IPS-20b (cell line): ENCODE results near the gene VIPAS39.
A peak's percentile ranks its signal among the peaks of the same experiment; 100 is the strongest.

Source experiments
- H3K27ac ChIP-seq: one replicate; pipeline ENCODE4 v1.5.1; 2013; ENCODE audit warnings: low read length
- H3K27me3 ChIP-seq: 2 replicates; pipeline ENCODE4 v1.6.1; 2013; ENCODE audit warnings: mild to moderate bottlenecking, low read length, inconsistent platforms; ENCODE audit not compliant: insufficient read depth
- H3K36me3 ChIP-seq: 2 replicates; pipeline ENCODE4 v1.6.1; 2013; ENCODE audit warnings: low read depth, mild to moderate bottlenecking, inconsistent platforms, low read length, moderate library complexity; ENCODE audit not compliant: insufficient read depth
- H3K4me1 ChIP-seq: 2 replicates; pipeline ENCODE4 v1.6.1; 2013; ENCODE audit warnings: mild to moderate bottlenecking, control low read depth, inconsistent platforms, low read length, moderate library complexity; ENCODE audit not compliant: insufficient read depth
- H3K4me3 ChIP-seq: 2 replicates; pipeline ENCODE4 v1.5.1; 2013; ENCODE audit warnings: mild to moderate bottlenecking, low read length, inconsistent platforms
- H3K9ac ChIP-seq: 2 replicates; pipeline ENCODE4 v1.6.1; 2013; ENCODE audit warnings: low read depth, mild to moderate bottlenecking, inconsistent platforms, low read length, moderate library complexity
- H3K9me3 ChIP-seq: 2 replicates; pipeline ENCODE4 v1.6.1; 2013; ENCODE audit warnings: mild to moderate bottlenecking, low read depth, low read length, inconsistent platforms; ENCODE audit not compliant: insufficient read depth

The VIPAS39 gene

GRCh38 chr14:77457522-77458248 is at the start of gene VIPAS39, which contains the start of gene AHSA1:
TSS of gene VIPAS39 (minus strand) at chr14:77457601. CDS start at chr14:77454102, 3,499 bp downstream.
TSS of gene AHSA1 (plus strand) at chr14:77458093. CDS start at chr14:77458190, 97 bp downstream.
- H3K27ac ChIP-seq, result peak within 1 kb of the TSS; percentile 92
- peaks cover 9% of the 10 kb centered on the region; the same call in 1 of the 2 replicates for H3K4me1 ChIP-seq
- peak within 1 kb of the TSS; percentile 93 for H3K4me3 ChIP-seq
- peaks cover 34% of the 10 kb centered on the region for H3K36me3 ChIP-seq
- no peaks in the 10 kb centered on the region for H3K9me3 ChIP-seq
- H3K9ac ChIP-seq, result peak within 1 kb of the TSS; percentile 97
- no peaks in the 10 kb centered on the region for H3K27me3 ChIP-seq

DNA sequence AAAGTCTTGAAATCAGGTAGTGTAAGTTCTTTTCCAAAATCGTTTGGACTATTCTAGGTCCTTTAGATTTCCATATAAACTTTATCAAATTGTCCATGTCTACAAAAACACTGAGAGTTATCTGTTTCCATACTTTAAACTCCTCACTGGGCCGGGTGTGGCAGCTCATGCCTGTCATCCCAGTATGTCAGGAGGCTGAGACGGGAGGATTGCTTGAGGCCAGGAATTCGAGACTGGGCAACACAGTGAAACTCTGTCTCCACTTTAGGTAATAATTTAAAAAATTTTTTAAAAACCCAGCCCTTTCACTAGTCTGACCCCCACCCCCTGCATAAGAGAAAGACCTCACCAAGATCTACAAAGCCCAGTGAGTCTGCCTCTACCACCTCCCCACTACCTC is 47.6 kb upstream of the VIPAS39 start:
- Histone ChIP-seq H3K9ac (no peak overlapping the region), H3K27me3 (peaks cover 9% of the 10 kb centered on the region), H3K9me3 (no peaks in the 10 kb centered on the region), H3K27ac (no peak overlapping the region), H3K4me3 (no peak overlapping the region), H3K36me3 (0 out of 2 replicates have a peak, but pooled peaks cover 3% of the 10 kb centered on the region), H3K4me1 (no peaks in the 10 kb centered on the region)

- H3K4me3 ChIP-seq, result no peak overlapping the region
- no peaks in the 10 kb centered on the region for H3K9me3 ChIP-seq
- H3K27ac ChIP-seq, result no peak overlapping the region
- no peak overlapping the region for H3K9ac ChIP-seq
- peaks cover 28% of the 10 kb centered on the region for H3K27me3 ChIP-seq
- H3K36me3 ChIP-seq, result no peaks in the 10 kb centered on the region
- H3K4me1 ChIP-seq, result no peaks in the 10 kb centered on the region
Observed at GRCh38 chr14:77503138-77503537, 45.7 kb upstream of the VIPAS39 start.

DNA sequence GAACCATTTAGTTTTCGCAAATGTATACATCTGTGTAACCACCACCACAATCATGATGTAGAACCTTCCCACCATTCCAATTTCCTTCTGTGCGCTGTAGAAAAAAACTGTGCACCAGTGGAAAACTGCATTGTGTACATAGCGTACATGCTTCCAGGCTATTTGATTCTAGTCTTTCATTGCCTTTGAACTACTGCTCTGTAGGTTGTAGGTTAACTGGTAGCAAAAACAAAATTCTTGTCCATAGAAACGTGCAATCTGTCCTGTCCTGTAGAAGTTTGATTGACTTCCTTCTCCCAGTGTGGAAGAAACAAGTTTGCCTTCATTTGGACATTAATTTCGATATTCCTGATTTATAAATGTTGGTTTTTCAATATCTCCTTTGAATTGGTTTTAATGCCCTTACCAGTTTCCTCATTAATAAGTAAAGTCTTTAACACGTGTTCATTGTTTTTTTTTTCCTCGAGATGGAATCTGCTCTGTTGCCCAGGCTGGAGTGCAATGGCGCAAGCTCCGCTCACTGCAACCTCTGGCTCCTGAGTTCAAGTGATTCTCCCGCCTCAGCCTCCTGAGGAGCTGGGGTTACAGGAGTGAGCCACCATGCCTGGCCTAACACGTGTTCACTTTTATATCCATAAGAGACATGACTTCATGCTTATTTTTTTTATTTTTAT is 44.8 kb upstream of the VIPAS39 start:
- H3K36me3 ChIP-seq, result no peaks in the 10 kb centered on the region
- H3K9ac ChIP-seq, result no peak overlapping the region
- no peak overlapping the region for H3K27ac ChIP-seq
- H3K9me3 ChIP-seq, result no peaks in the 10 kb centered on the region
- no peak overlapping the region for H3K4me3 ChIP-seq
- peaks cover 37% of the 10 kb centered on the region for H3K27me3 ChIP-seq
- no peaks in the 10 kb centered on the region for H3K4me1 ChIP-seq

DNA sequence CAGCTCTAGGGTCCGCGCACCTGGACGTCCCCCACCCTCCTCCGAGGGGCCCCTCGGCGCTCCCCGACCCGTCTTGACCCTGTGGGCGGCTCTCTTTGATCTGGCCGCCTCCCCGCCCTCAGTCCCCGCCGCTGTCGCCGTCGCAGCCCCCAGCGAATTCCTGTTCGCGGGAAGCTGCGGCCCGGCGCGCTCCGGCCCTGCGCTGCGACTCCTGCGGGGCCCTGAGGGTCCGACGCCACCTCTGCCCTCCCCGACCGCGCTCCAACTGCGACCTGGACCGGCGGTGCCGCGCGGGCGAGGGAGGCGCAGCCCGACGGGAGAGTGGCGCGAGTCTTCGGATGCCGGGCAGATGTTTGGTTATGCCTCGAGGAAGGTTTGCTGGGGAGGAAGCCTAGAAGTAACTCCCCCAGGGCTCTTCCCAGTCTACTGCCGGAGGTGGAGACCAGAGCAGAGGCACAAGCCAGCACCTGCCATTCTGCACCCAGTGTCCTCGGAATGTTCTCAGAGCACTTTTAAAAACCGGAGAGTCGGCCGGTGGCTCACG is 41.7 kb upstream of the VIPAS39 start:
- no peak overlapping the region for H3K9ac ChIP-seq
- peaks cover 44% of the 10 kb centered on the region for H3K27me3 ChIP-seq
- no peak overlapping the region for H3K27ac ChIP-seq
- H3K36me3 ChIP-seq, result no peaks in the 10 kb centered on the region
- peak overlapping the region; percentile 65 for H3K4me3 ChIP-seq
- no peaks in the 10 kb centered on the region for H3K4me1 ChIP-seq
- no peaks in the 10 kb centered on the region for H3K9me3 ChIP-seq

DNA sequence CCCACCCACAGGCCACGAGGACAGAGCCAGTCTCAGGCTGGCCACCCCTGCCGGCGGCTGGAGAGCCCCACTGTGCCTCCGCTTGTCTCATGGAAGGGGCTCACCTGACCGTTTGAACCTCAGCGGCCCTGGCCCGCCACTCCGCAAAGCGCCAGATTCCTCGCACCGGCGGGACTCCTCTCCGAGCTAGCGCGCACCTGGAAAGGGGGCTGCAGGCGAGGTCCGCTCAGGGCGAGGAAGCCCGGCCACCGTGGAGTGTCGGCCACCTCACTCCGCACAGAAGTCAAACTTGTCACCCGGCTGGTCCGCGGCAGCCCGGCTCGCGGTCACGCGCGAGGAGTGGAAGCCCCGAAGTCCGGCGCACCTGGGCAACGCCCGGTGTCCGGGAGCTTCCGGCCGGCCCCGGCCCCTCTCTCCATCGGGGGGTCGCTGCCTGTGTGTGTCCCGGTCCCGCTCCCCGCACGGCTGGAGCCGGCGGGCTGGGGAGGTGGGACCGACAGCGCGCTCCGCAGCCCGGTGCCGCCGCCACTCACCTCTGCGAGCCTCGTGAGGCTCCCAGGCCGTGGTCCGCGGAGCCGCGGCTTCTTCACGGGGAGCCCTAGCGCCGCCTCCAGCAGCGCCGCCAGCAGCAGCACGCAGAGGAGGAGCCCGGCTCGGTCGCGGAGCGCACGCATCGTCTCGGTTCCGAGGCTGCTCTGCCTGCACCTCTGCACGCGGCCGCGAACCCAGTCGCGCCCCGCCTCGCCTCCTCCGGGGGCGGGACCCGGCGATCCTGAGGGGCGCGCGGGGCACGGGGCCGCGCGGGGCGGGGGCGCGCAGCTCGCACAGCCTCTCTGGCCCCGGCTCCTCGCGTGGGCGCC is 40.9 kb upstream of the VIPAS39 start, which contains the start of gene ISM2:
TSS of gene ISM2 (minus strand) at position 697 of the 860 bp plus-strand sequence. CDS start at position 674, 23 bp downstream.
- H3K9ac ChIP-seq, result no peak within 1 kb of the TSS; the same call in 1 of the 2 replicates
- H3K27ac ChIP-seq, result no peak within 1 kb of the TSS
- no peaks in the 10 kb centered on the region for H3K4me1 ChIP-seq
- H3K9me3 ChIP-seq, result no peaks in the 10 kb centered on the region
- no peaks in the 10 kb centered on the region for H3K36me3 ChIP-seq
- H3K4me3 ChIP-seq, result peak within 1 kb of the TSS; percentile 65
- peaks cover 44% of the 10 kb centered on the region for H3K27me3 ChIP-seq

DNA sequence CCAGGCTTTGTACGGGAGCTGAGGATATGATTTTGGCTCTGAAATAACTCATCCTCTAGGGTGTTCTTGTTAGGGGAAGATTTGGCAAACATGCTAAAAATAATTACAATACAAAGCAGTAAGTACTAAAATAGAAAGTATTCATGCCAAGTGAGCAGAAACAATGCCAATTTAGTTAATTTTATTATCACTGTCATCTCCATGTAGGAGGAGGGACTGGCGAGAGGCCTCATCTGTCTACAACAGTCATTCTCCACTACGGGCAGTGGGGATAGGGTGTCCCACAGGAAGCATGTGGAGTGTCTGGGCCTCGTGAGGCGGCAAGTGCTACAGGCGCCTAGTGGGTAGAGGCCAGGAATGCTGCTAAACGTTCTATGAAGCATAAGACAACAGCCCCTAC is 37.9 kb upstream of the VIPAS39 start:
- H3K27me3 ChIP-seq, result peaks cover 37% of the 10 kb centered on the region
- H3K4me1 ChIP-seq, result no peaks in the 10 kb centered on the region
- H3K9ac ChIP-seq, result no peak overlapping the region
- H3K9me3 ChIP-seq, result no peaks in the 10 kb centered on the region
- H3K4me3 ChIP-seq, result no peak overlapping the region
- H3K27ac ChIP-seq, result no peak overlapping the region
- H3K36me3 ChIP-seq, result no peaks in the 10 kb centered on the region

- H3K27ac ChIP-seq, result no peak overlapping the region
- no peaks in the 10 kb centered on the region for H3K36me3 ChIP-seq
- H3K9me3 ChIP-seq, result no peaks in the 10 kb centered on the region
- no peak overlapping the region for H3K4me3 ChIP-seq
- no peak overlapping the region for H3K9ac ChIP-seq
- H3K4me1 ChIP-seq, result no peaks in the 10 kb centered on the region
- H3K27me3 ChIP-seq, result no peaks in the 10 kb centered on the region
Observed at GRCh38 chr14:77491056-77491455, 33.7 kb upstream of the VIPAS39 start.

GRCh38 chr14:77490347-77490986 is 33.1 kb upstream of the VIPAS39 start:
- H3K4me3 ChIP-seq, result no peak overlapping the region
- H3K9ac ChIP-seq, result no peak overlapping the region

DNA sequence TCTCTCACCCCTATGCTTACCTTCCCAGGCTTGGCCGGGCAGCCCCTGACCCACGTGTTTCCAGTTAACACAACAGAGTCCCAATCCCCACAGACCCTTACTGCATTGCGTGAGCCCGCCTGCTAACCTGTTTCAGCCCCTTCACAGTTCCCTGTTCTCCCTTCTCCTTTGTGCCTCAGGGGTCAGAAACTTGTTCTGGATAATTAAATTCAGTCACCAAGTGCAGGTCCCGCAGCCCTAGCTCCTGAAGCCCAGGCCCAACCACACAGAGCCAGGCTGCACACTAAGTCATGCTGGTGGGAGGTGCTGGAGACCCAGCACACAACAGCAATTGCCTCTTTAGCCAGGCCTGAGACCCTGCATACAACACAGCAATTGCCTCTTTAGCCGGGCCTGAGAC is 31.6 kb upstream of the VIPAS39 start:
- no peak overlapping the region for H3K27ac ChIP-seq
- no peaks in the 10 kb centered on the region for H3K4me1 ChIP-seq
- H3K9ac ChIP-seq, result no peak overlapping the region
- H3K4me3 ChIP-seq, result no peak overlapping the region
- H3K27me3 ChIP-seq, result no peaks in the 10 kb centered on the region
- H3K36me3 ChIP-seq, result no peaks in the 10 kb centered on the region
- no peaks in the 10 kb centered on the region for H3K9me3 ChIP-seq

More at GRCh38 chr14:77490347-77490986, 33.1 kb upstream of the VIPAS39 start:
- Histone ChIP-seq H3K9me3 (no peaks in the 10 kb centered on the region), H3K4me1 (no peaks in the 10 kb centered on the region), H3K27ac (no peak overlapping the region), H3K27me3 (no peaks in the 10 kb centered on the region), H3K36me3 (no peaks in the 10 kb centered on the region)

GRCh38 chr14:77488558-77488957 is 31.2 kb upstream of the VIPAS39 start:
- Histone ChIP-seq H3K27me3 (no peaks in the 10 kb centered on the region), H3K4me3 (no peak overlapping the region), H3K9me3 (no peaks in the 10 kb centered on the region), H3K27ac (no peak overlapping the region), H3K36me3 (no peaks in the 10 kb centered on the region), H3K9ac (no peak overlapping the region), H3K4me1 (no peaks in the 10 kb centered on the region)
